Natural killer cell (primary cell): ENCODE measurements around the gene MOBP. TPM values are rescaled to one million over a fixed set of nuclear protein-coding genes. Genes with fewer than 3 reads are reported as not detected.

Source experiments
- ATAC-seq, 3 donors: fragments of 150-1000 bp in 2 of 3; fragments of 200-7000 bp in 1 of 3; cut with Tn5 transposase; 1 replicate in 1 of 3; 2 replicates in 2 of 3; pipeline ENCODE4 v1.10.0; 2021; ENCODE audit warnings: mild to moderate bottlenecking in 2 of 3, moderate library complexity in 2 of 3
- DNase-seq, 2 donors: peaks; one replicate each; pipeline versions ENCODE4 v3.0.0 to v3.0.0-alpha.2; 2013 to 2021; ENCODE audit warnings: mixed read lengths in 1 of 2
- H3K27ac ChIP-seq: one replicate; pipeline ENCODE4 v1.5.1; 2013; ENCODE audit warnings: mild to moderate bottlenecking, low read length
- H3K27me3 ChIP-seq: one replicate; pipeline ENCODE4 v1.6.1; 2013; ENCODE audit warnings: low read length; ENCODE audit not compliant: control insufficient read depth, insufficient read depth
- H3K36me3 ChIP-seq: one replicate; pipeline ENCODE4 v1.6.1; 2013; ENCODE audit warnings: low read length; ENCODE audit not compliant: control insufficient read depth, insufficient read depth
- H3K4me1 ChIP-seq: one replicate; pipeline ENCODE4 v1.6.1; 2013; ENCODE audit warnings: low read length; ENCODE audit not compliant: control insufficient read depth, insufficient read depth
- H3K4me3 ChIP-seq: one replicate; pipeline ENCODE4 v1.5.1; 2013; ENCODE audit warnings: low read length
- H3K9me3 ChIP-seq: one replicate; pipeline ENCODE4 v1.6.1; 2013; ENCODE audit warnings: low read length; ENCODE audit not compliant: control insufficient read depth, insufficient read depth
- H3K27ac Mint-ChIP-seq, 2 donors: one replicate each; pipeline ENCODE4 v1.8.0; 2022; ENCODE audit warnings: mild to moderate bottlenecking in 2 of 2, mixed read lengths in 2 of 2, moderate library complexity in 1 of 2
- H3K27me3 Mint-ChIP-seq, 2 donors: one replicate each; pipeline ENCODE4 v1.8.0; 2022; ENCODE audit warnings: low read depth in 2 of 2, mixed read lengths in 2 of 2
- H3K36me3 Mint-ChIP-seq: one replicate; pipeline ENCODE4 v1.8.0; 2022; ENCODE audit warnings: mixed read lengths
- H3K4me1 Mint-ChIP-seq, 2 donors: one replicate each; pipeline ENCODE4 v1.8.0; 2022; ENCODE audit warnings: mixed read lengths in 2 of 2
- H3K4me3 Mint-ChIP-seq: one replicate; pipeline ENCODE4 v1.8.0; 2022; ENCODE audit warnings: mild to moderate bottlenecking, moderate library complexity, mixed read lengths
- H3K9me3 Mint-ChIP-seq, 2 donors: one replicate each; pipeline ENCODE4 v1.8.0; 2022; ENCODE audit warnings: mixed read lengths in 2 of 2
- WGBS: methylation state at CpG from one replicate; pipeline ENCODE4 v1.1.7; 2013; ENCODE audit warnings: missing lambda C conversion rate; ENCODE audit not compliant: insufficient coverage; 5-methylcytosine and 5-hydroxymethylcytosine counted together
- intact Hi-C: fragments of 100-400 bp; cut with micrococcal nuclease; formaldehyde crosslinking; loops from one replicate; pipeline ENCODE4 v1.14.2; 2022
- total RNA-seq, 4 donors: library from RNA; stranded (reverse); fragments of 120-200 nt in 1 of 4; gene quantifications; one replicate each; pipeline versions ENCODE4 v1.2.3 to v1.2.4, GENCODE V29; 2013 to 2022
- TF ChIP-seq, protein P1 (sequence below): fragments of 200-600 bp; IDR thresholded peaks from one replicate; pipeline ENCODE4 v1.8.0; 2022; ENCODE audit warnings: antibody characterized with exemption

The MOBP gene
- total RNA-seq, 3 donors from 2014 or later (not counting 1 experiment from before 2014, with no cell fraction given): not detected

DNA sequence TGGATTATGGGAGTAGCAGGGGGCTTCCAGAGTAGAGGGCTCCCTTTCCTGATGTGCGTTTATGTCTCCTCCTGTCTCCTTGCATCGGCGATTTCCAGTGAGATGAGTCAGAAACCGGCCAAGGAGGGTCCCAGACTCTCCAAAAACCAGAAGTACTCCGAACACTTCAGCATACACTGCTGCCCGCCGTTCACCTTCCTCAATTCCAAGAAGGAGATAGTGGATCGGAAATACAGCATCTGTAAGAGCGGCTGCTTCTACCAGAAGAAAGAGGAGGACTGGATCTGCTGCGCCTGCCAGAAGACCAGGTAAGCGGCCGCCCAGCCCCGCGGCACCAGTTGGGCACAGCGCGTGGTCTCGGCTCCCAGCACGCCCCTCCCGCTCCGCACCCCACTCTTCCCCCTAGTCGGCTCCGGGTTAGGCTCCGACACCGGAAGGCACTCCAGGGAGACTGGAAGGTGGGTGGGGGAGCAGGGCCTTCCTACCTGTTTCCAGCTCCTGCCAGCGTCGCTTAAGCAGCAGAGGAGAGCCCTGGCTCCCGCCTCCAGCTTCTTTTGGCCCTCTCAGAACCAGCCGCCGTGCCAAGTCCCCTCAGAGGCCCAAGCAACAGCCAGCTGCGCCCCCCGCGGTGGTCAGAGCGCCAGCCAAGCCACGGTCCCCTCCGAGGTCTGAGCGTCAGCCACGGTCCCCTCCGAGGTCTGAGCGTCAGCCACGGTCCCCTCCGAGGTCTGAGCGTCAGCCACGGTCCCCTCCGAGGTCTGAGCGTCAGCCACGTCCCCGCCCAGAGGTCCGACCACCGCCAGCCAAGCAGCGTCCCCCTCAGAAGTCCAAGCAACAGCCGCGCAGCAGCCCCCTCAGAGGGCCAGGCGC lies 34.7 kb downstream of the MOBP start:
- Histone ChIP-seq H3K27me3 (peaks cover 15% of the 10 kb centered on the region), H3K27ac (no peak overlapping the region), H3K4me3 (no peak overlapping the region), H3K9me3 (no peaks in the 10 kb centered on the region), H3K4me1 (no peaks in the 10 kb centered on the region), H3K36me3 (no peaks in the 10 kb centered on the region)
- Mint-ChIP-seq H3K9me3 (no peaks in the 10 kb centered on the region), H3K4me3 (no peak overlapping the region), H3K4me1 (peaks cover 0 to 7% of the 10 kb centered on the region in 2 donors), H3K36me3 (no peaks in the 10 kb centered on the region), H3K27me3 (peaks cover 35 to 64% of the 10 kb centered on the region in 2 donors), H3K27ac (no peak overlapping the region)
- no peak for DNase-seq
- ATAC-seq: no peak
- 28% methylated on average over 49 of the region's 53 CpGs for WGBS
- intact Hi-C loops: no loop called here
- TF ChIP-seq, protein P1, sequence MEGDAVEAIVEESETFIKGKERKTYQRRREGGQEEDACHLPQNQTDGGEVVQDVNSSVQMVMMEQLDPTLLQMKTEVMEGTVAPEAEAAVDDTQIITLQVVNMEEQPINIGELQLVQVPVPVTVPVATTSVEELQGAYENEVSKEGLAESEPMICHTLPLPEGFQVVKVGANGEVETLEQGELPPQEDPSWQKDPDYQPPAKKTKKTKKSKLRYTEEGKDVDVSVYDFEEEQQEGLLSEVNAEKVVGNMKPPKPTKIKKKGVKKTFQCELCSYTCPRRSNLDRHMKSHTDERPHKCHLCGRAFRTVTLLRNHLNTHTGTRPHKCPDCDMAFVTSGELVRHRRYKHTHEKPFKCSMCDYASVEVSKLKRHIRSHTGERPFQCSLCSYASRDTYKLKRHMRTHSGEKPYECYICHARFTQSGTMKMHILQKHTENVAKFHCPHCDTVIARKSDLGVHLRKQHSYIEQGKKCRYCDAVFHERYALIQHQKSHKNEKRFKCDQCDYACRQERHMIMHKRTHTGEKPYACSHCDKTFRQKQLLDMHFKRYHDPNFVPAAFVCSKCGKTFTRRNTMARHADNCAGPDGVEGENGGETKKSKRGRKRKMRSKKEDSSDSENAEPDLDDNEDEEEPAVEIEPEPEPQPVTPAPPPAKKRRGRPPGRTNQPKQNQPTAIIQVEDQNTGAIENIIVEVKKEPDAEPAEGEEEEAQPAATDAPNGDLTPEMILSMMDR: no peak

DNA sequence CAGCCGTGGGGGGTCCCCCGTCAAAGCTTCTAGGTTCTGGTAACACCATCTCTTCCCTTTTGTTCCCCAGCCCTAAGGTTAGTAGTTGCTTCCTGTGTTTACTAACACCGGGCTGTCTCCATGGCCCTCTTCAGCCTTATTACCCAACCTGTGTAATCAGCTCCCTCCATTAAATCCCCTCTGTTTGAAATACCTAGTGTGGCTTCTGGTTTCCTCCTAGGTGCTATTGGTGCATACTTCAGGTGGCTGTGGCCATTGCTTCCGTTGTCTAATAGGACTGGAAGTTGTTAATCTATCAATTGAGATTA lies 35.3 kb downstream of the MOBP start:
- intact Hi-C loops: no loop called here
- no peak for DNase-seq
- no peak overlapping the region for H3K4me3 Mint-ChIP-seq

DNA sequence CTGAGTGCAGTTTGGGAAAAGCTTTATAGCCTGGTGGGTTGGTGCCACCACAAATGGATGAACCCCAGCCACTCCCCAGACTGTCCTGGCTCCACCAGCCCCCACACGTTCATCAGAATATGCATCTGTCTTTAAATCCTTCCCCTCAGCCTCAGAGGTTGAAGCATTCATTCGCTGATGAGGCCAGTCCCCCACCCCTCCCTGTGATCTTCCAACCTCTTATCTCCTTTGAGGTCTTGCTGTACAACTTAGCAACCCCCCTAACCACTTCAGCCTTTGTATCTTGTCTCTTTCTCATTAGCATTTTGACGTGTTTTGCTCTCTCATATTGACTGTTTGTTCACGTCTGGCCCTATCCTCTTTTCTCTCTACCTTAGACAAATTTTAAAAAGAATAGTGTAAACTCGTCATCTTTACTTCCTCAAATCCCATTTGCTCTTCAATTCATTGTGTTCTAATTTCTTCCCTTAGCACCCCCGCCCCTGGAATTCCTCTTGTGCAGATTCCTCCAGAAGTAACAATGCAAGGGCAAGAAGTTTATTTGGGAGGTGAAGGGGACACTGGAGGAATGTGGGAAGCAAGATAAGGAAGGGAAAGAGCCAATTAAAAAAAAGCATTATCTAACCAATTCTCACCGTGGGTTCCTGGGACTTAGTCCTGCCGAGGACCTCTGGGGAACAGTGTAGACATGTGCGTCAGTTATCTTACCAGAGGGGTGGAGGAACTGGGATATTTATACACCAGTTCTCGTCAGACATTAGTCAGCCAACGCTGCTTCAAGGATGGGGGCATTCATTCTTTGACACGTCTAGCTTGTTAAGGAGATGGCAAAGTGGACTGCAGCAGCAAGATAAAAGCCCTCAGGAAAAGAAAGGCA lies 38.6 kb downstream of the MOBP start:
- H3K27ac ChIP-seq: no peak overlapping the region
- DNase-seq: no peak
- intact Hi-C loops: no loop called here
- no peaks in the 10 kb centered on the region for H3K4me1 ChIP-seq
- Mint-ChIP-seq H3K9me3 (no peaks in the 10 kb centered on the region), H3K36me3 (no peaks in the 10 kb centered on the region), H3K27ac (no peak overlapping the region), H3K4me3 (no peak overlapping the region), H3K4me1 (peaks cover 0 to 3% of the 10 kb centered on the region in 2 donors), H3K27me3 (peaks cover 14 to 26% of the 10 kb centered on the region in 2 donors)
- no peaks in the 10 kb centered on the region for H3K9me3 ChIP-seq
- H3K36me3 ChIP-seq: no peaks in the 10 kb centered on the region
- 59% methylated on average over 11 of the region's 12 CpGs for WGBS
- TF ChIP-seq, protein P1: no peak
- peak in 1 of 3 donors; percentile 22 for ATAC-seq
- H3K27me3 ChIP-seq: peaks cover 5% of the 10 kb centered on the region
- H3K4me3 ChIP-seq: no peak overlapping the region

More for the DNA sequence above, 35.3 kb downstream of the MOBP start:
- no peaks in the 10 kb centered on the region for H3K9me3 ChIP-seq
- Mint-ChIP-seq H3K9me3 (no peaks in the 10 kb centered on the region), H3K4me1 (peaks cover 0 to 7% of the 10 kb centered on the region in 2 donors), H3K27me3 (peaks cover 35 to 58% of the 10 kb centered on the region in 2 donors), H3K27ac (no peak overlapping the region), H3K36me3 (no peaks in the 10 kb centered on the region)
- H3K27ac ChIP-seq: no peak overlapping the region
- H3K4me3 ChIP-seq: no peak overlapping the region
- H3K36me3 ChIP-seq: no peaks in the 10 kb centered on the region
- peaks cover 15% of the 10 kb centered on the region for H3K27me3 ChIP-seq
- peak in 1 of 3 donors; percentile 18 for ATAC-seq
- 52% methylated on average over 4 of the region's 4 CpGs for WGBS
- TF ChIP-seq, protein P1: no peak
- H3K4me1 ChIP-seq: no peaks in the 10 kb centered on the region
